ENCODE data around the gene ITPRID2.
A peak's percentile ranks its signal among the peaks of the same experiment; 100 is the strongest.

Gene ITPRID2

DNA sequence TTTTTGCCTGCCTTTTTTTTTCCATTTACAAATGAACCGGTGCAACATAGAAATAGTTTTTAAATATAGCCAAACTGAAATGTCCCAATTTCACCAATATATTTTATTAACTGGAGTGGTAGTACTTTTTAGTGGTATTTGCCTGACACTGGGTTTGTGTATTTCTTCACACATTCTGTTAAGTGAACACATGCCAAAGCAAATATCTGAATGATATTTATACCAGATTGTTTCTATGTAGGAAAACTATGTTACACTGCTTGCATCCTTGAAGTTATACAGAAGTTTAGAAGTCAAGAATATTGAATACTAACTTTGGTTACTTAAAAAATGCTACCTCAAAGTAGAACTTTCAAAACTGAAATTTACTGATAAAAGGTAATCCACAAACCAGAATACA, 19.4 kb upstream of the ITPRID2 start:
- no peak for DNase-seq (ENCODE audit: low read depth)
- TF ChIP-seq CTCF (IDR thresholded peaks at IDR 0.05; ENCODE audit: low read depth, low read length) (no peak), POLR2A (IDR thresholded peaks at IDR 0.05; ENCODE audit: extremely low read depth, insufficient read length) (no peak), MYC (IDR thresholded peaks at IDR 0.05; ENCODE audit: low read depth, low read length) (no peak)
- TF ChIP-seq, protein P1, sequence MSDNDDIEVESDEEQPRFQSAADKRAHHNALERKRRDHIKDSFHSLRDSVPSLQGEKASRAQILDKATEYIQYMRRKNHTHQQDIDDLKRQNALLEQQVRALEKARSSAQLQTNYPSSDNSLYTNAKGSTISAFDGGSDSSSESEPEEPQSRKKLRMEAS (IDR thresholded peaks at IDR 0.05; ENCODE audit: low read depth, low read length): no peak
- no peak overlapping the region for H3K4me3 ChIP-seq (ENCODE audit: low read depth, low read length)

DNA sequence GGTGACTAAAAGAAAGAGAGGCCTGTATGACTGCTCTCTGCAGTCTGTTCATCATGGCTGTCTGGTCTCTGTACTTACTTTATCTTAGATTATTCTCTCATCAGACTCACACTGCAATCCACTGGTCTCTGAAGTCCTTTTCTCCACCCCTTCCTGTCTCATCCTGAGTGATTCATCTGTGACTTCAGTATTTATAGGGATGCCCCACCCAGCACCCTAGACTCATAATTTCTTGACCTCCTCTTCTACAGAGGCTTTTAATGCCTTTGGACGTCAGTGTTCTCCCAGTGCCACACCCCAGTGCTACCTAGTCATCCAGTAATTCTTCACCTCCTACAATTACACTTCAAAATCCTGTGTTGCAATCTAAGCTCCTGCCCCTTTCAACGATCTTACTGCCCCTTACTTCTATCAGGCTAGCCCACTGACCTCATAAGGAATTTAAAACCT, 14.9 kb upstream of the ITPRID2 start:
- H3K4me3 ChIP-seq (ENCODE audit: low read depth, low read length): no peak overlapping the region
- peak; percentile 23 for DNase-seq (ENCODE audit: low read depth)

GRCh38 chr2:181877181-181877664, 14.3 kb upstream of the ITPRID2 start:
- DNase-seq (ENCODE audit: low read depth): no peak
- no peak for TF ChIP-seq MYC (IDR thresholded peaks at IDR 0.05; ENCODE audit: low read depth, low read length)
- no peak for TF ChIP-seq CTCF (IDR thresholded peaks at IDR 0.05; ENCODE audit: low read depth, low read length)
- TF ChIP-seq, protein P1 (IDR thresholded peaks at IDR 0.05; ENCODE audit: low read depth, low read length): no peak
- no peak overlapping the region for H3K4me3 ChIP-seq (ENCODE audit: low read depth, low read length)

More for the DNA sequence above, 14.9 kb upstream of the ITPRID2 start:
- no peak for TF ChIP-seq CTCF (IDR thresholded peaks at IDR 0.05; ENCODE audit: low read depth, low read length)
- TF ChIP-seq POLR2A (IDR thresholded peaks at IDR 0.05; ENCODE audit: extremely low read depth, insufficient read length): no peak
- TF ChIP-seq MYC (IDR thresholded peaks at IDR 0.05; ENCODE audit: low read depth, low read length): no peak
- TF ChIP-seq, protein P1 (IDR thresholded peaks at IDR 0.05; ENCODE audit: low read depth, low read length): no peak

DNA sequence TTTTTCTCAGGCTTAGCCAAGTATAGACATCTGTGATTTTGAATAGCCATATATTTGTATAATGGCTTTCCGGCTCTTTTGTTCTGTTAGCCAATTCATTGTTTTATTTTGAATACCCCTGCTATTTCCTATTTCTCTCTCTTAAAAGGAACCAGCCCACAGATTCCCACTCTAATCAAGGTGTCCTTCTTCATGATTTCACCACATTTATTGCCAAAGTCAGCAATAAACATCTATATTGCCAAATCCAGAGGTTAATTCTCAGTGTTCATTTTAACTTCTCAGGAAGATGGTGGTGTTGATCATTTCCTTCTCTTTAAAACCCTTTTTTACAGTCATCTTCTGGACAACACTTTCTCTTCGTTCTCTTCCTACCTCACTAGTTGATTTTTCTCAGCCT, 13.1 kb upstream of the ITPRID2 start:
- DNase-seq (ENCODE audit: low read depth): no peak
- H3K4me3 ChIP-seq (ENCODE audit: low read depth, low read length): no peak overlapping the region
- TF ChIP-seq CTCF (IDR thresholded peaks at IDR 0.05; ENCODE audit: low read depth, low read length) (no peak), POLR2A (IDR thresholded peaks at IDR 0.05; ENCODE audit: extremely low read depth, insufficient read length) (no peak), MYC (IDR thresholded peaks at IDR 0.05; ENCODE audit: low read depth, low read length) (no peak)
- TF ChIP-seq, protein P1 (IDR thresholded peaks at IDR 0.05; ENCODE audit: low read depth, low read length): no peak

GRCh38 chr2:181879295-181879694, 12.2 kb upstream of the ITPRID2 start:
- no peak for DNase-seq (ENCODE audit: low read depth)
- TF ChIP-seq POLR2A (IDR thresholded peaks at IDR 0.05; ENCODE audit: extremely low read depth, insufficient read length): no peak
- TF ChIP-seq CTCF (IDR thresholded peaks at IDR 0.05; ENCODE audit: low read depth, low read length): no peak
- TF ChIP-seq, protein P1 (IDR thresholded peaks at IDR 0.05; ENCODE audit: low read depth, low read length): no peak
- no peak for TF ChIP-seq MYC (IDR thresholded peaks at IDR 0.05; ENCODE audit: low read depth, low read length)
- no peak overlapping the region for H3K4me3 ChIP-seq (ENCODE audit: low read depth, low read length)
